Measurements from ENCODE around the gene SERTAD4.

SERTAD4 gene

DNA sequence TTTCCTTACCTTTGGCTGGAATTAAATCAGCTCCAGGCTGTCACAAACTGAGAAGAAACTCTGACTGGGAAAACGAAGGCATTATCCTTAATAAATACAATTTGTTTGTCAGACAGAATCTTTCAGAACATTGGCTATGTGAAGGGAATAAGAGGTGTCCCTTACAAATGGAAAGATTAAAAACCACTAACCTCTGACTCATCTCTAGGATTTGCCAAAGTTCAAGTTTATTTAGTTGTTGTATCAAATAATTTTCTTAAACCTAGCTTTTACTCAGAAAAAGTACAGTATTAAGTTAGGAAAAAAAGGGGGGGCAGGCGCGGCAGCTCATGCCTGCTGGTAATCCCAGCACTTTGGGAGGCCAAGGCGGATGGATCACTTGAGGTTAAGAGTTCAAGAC is 15.7 kb downstream of the SERTAD4 start:
- TF ChIP-seq, protein P1, sequence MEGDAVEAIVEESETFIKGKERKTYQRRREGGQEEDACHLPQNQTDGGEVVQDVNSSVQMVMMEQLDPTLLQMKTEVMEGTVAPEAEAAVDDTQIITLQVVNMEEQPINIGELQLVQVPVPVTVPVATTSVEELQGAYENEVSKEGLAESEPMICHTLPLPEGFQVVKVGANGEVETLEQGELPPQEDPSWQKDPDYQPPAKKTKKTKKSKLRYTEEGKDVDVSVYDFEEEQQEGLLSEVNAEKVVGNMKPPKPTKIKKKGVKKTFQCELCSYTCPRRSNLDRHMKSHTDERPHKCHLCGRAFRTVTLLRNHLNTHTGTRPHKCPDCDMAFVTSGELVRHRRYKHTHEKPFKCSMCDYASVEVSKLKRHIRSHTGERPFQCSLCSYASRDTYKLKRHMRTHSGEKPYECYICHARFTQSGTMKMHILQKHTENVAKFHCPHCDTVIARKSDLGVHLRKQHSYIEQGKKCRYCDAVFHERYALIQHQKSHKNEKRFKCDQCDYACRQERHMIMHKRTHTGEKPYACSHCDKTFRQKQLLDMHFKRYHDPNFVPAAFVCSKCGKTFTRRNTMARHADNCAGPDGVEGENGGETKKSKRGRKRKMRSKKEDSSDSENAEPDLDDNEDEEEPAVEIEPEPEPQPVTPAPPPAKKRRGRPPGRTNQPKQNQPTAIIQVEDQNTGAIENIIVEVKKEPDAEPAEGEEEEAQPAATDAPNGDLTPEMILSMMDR (IDR thresholded peaks at IDR 0.05), result no peak
- H3K36me3 ChIP-seq, result no peaks in the 10 kb centered on the region
- H3K9me3 ChIP-seq, result no peaks in the 10 kb centered on the region
- H3K27ac ChIP-seq, result no peak overlapping the region
- no peak overlapping the region for H3K4me3 ChIP-seq (ENCODE audit: low read depth in 1 of 2, low read length in 1 of 2)
- peaks cover 0 to 7% of the 10 kb centered on the region in 2 experiments for H3K4me1 ChIP-seq (ENCODE audit: control insufficient read depth in 1 of 2, insufficient read depth in 1 of 2, low read depth in 1 of 2, low read length in 1 of 2)
- H3K27me3 ChIP-seq, result peaks cover 98% of the 10 kb centered on the region

DNA sequence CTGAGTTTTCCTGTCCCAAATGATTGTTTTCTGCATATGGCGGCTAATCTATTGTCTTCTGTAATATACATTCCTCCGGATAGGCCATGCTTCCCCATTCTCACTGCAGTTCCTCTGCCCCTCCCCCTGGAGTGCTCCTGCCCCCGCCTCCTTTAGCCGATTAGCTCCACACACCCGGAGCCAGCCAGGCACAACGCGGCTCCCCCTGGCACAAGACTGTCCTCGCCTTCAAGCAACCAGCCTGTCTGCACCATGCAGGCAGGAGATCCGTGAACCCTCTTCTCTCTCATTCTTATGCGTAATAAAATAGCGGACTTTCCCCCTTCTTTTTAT is 18.0 kb downstream of the SERTAD4 start:
- H3K4me3 ChIP-seq (ENCODE audit: low read depth in 1 of 2, low read length in 1 of 2), result no peak overlapping the region
- H3K27ac ChIP-seq, result no peak overlapping the region
- H3K9me3 ChIP-seq, result no peaks in the 10 kb centered on the region
- H3K27me3 ChIP-seq, result peaks cover 100% of the 10 kb centered on the region
- TF ChIP-seq, protein P1 (IDR thresholded peaks at IDR 0.05), result no peak
- peaks cover 0 to 7% of the 10 kb centered on the region in 2 experiments for H3K4me1 ChIP-seq (ENCODE audit: control insufficient read depth in 1 of 2, insufficient read depth in 1 of 2, low read depth in 1 of 2, low read length in 1 of 2)
- no peaks in the 10 kb centered on the region for H3K36me3 ChIP-seq

DNA sequence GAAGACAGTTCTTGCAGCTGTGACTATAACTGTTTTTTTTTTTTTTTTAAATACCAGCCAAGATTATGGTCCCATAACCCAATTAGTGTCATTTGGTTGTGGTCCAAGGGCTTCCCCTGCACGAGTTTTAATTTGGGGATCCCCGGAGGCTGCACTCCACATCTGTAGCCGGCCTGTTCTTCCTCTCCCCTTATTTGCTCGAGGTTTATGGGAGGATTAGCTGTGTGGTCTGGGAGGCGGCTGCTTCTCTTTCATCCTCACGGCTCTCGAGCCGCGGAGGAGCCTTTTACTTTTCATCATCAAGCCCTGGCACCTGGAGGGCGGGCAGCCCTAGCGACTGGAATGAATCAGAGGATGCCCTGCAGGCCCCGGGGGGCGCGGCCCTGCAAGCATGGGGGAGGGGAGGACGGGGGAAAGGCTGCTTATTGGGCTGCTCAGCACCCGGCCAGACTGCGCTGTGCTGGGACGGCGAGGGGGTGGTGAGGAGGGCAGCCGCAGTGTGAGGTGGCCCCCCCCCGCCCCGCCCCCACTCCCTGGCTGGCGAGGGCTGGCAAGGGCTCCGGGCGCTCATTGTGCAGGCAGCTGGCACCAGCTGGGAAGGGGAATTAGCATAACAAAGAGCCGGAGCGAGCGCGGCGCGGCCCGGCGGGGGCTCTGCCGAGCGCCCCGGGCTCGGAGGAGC is 18.5 kb downstream of the SERTAD4 start:
- H3K9me3 ChIP-seq, result no peaks in the 10 kb centered on the region
- peaks cover 0 to 7% of the 10 kb centered on the region in 2 experiments for H3K4me1 ChIP-seq (ENCODE audit: control insufficient read depth in 1 of 2, insufficient read depth in 1 of 2, low read depth in 1 of 2, low read length in 1 of 2)
- H3K27ac ChIP-seq, result no peak overlapping the region
- H3K4me3 ChIP-seq (ENCODE audit: low read depth in 1 of 2, low read length in 1 of 2), result no peak overlapping the region
- H3K27me3 ChIP-seq, result peaks cover 100% of the 10 kb centered on the region
- TF ChIP-seq, protein P1 (IDR thresholded peaks at IDR 0.05), result no peak
- no peaks in the 10 kb centered on the region for H3K36me3 ChIP-seq

DNA sequence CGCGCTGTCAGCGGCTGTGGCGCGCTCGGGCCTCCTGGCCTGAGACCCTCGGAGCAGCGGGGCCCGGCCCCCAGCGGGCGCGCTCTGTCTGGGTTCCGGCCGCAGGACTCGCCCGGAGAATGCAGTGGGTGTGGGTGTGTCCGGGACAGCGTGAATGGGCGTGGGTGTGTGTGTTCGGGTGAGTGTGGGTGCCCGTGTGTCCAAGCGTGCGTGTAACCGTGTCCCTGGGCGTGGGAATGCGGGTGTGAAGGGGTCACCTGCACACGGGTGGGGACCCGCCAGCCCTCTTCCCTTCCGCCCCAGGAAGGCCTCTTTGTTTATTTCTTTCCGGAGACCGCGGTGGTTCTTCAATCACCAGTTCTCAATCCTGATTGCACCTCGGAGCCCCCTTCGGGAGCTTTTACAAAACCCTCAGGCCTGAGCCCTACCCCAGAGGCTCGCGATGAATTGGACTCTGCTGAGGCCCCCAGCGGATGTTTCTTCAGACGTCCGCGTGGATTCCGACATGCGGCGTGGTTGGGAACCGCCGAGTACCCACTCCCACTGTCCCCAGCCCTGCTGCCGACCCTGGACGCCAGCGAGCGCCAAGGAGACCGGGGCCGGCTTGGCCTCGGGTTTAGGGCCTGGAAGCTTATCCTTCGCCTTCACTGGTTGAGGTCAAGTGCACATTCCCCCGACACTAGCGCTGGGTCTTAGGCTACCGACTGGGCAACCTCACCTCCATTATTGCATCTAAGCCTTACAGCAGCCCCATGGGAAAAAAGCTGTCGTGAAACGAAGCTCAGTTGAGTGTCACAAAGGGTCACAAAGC is 19.3 kb downstream of the SERTAD4 start:
- no peak overlapping the region for H3K27ac ChIP-seq
- no peaks in the 10 kb centered on the region for H3K36me3 ChIP-seq
- TF ChIP-seq, protein P1 (IDR thresholded peaks at IDR 0.05), result no peak
- H3K9me3 ChIP-seq, result no peaks in the 10 kb centered on the region
- H3K4me3 ChIP-seq (ENCODE audit: low read depth in 1 of 2, low read length in 1 of 2), result no peak overlapping the region
- peaks cover 0 to 7% of the 10 kb centered on the region in 2 experiments for H3K4me1 ChIP-seq (ENCODE audit: control insufficient read depth in 1 of 2, insufficient read depth in 1 of 2, low read depth in 1 of 2, low read length in 1 of 2)
- H3K27me3 ChIP-seq, result peaks cover 98% of the 10 kb centered on the region

DNA sequence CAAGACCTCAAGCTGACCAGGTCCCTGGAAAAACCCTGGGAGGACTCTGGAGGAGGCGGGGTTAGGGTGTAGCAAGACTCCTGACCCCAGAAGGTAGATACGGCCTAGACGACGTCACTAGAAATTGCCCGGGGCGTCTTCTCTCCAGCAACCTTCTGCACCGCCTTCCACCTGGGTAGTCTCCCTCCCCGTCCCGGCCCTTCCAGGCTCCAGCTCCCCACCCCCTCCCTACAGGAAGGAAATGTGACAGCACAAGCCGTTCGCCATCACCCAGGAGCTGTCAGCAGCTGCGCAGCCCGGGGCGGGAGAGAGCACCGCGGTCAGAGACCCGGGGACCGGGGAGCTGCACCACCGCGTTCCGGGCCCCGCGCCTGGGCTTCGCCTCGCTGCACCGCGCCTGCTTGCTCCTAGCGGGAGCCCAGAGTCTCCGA is 20.0 kb downstream of the SERTAD4 start:
- Histone ChIP-seq H3K27me3 (peaks cover 90% of the 10 kb centered on the region), H3K4me3 (ENCODE audit: low read depth in 1 of 2, low read length in 1 of 2) (no peak overlapping the region), H3K4me1 (ENCODE audit: control insufficient read depth in 1 of 2, insufficient read depth in 1 of 2, low read depth in 1 of 2, low read length in 1 of 2) (peaks cover 0 to 7% of the 10 kb centered on the region in 2 experiments), H3K27ac (no peak overlapping the region), H3K36me3 (no peaks in the 10 kb centered on the region), H3K9me3 (no peaks in the 10 kb centered on the region)
- TF ChIP-seq, protein P1 (IDR thresholded peaks at IDR 0.05), result no peak
